NB4 (cell line): ENCODE data around the gene SRGAP3.

ENCODE experiments used
- CTCF ChIP-seq: IDR thresholded peaks from one replicate; pipeline ENCODE4 v1.5.1; 2012; ENCODE audit warnings: low read depth, low read length
- MYC ChIP-seq: IDR thresholded peaks from 2 replicates; pipeline ENCODE4 v1.6.1; 2011; ENCODE audit warnings: low read depth, low read length
- POLR2A ChIP-seq: IDR thresholded peaks from 2 replicates; pipeline ENCODE4 v1.6.1; 2011; ENCODE audit warnings: mild to moderate bottlenecking; ENCODE audit not compliant: insufficient read length; ENCODE audit errors: extremely low read depth
- TF ChIP-seq, protein P1 (sequence below): IDR thresholded peaks from 2 replicates; pipeline ENCODE4 v1.6.1; 2011; ENCODE audit warnings: low read depth, low read length

DNA sequence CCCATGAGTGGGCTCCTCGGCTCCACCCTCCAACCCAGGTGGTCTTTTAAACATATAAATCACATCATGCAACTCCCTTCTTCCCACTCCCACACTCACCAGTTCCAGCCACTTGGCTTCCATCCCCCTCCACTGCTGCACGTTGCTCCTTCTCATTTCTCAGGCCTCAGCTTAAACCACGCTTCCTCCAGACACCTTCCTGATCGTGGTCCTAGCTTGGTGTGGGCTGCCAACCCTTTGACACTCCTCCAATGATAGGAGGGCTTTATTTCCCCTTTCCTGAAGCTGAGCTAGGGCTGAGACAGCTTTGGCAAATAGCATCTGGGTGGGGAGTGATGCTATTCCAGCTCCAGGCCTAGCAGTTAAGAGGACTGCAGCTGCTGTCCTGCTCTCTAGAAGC lies 130.1 kb downstream of the SRGAP3 start:
- TF ChIP-seq CTCF, result no peak
- TF ChIP-seq, protein P1, sequence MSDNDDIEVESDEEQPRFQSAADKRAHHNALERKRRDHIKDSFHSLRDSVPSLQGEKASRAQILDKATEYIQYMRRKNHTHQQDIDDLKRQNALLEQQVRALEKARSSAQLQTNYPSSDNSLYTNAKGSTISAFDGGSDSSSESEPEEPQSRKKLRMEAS, result no peak
- TF ChIP-seq POLR2A, result no peak
- TF ChIP-seq MYC, result no peak
